HPDE6-E6E7 (cell line): ENCODE data around the gene MMP11.
A peak's percentile ranks its signal among the peaks of the same experiment; 100 is the strongest.

Experiments used
- DNase-seq: peaks from one replicate; pipeline ENCODE4 v3.0.0; 2011; ENCODE audit warnings: missing footprints; ENCODE audit errors: extremely low spot score

The MMP11 gene

DNA sequence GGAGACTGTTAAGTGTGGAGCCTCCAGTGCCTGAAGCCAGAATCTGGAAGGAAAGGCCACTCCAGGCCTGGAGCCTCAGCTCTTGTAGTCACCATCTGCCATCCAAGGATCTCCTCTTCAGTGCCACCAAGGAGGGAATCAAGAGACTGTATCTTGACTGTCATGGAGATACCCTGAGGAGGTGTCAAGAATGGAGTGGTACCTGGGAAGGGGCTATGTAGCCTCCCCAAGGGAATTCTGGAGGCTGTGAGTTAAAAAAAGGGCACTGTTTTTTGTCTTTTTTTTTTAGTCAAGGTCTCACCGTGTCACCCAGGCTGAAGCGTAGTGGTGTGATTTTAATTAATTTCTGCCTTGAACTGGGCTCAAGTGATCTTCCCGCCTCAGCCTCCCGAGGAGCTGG lies 13.1 kb upstream of the MMP11 start:
- DNase-seq: no peak

DNA sequence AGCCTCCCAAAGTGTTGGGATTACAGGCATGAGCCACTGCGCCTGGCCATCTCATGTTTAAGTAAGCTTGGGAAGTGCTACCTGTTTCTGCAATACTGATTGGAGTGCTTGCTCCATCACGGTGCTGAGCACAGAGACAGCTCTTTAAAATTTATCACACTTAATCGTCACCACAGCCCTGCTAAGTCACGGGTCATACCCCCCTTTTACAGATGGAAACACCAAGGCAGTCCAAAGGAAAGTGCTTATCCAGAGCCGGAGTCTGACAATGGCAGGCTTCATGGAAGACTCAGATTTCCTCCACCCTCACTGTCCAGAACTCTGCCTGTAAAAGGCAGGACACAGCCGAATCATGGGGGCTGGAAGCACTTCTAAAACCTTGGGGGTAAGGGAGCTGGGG lies 12.6 kb upstream of the MMP11 start:
- no peak for DNase-seq

DNA sequence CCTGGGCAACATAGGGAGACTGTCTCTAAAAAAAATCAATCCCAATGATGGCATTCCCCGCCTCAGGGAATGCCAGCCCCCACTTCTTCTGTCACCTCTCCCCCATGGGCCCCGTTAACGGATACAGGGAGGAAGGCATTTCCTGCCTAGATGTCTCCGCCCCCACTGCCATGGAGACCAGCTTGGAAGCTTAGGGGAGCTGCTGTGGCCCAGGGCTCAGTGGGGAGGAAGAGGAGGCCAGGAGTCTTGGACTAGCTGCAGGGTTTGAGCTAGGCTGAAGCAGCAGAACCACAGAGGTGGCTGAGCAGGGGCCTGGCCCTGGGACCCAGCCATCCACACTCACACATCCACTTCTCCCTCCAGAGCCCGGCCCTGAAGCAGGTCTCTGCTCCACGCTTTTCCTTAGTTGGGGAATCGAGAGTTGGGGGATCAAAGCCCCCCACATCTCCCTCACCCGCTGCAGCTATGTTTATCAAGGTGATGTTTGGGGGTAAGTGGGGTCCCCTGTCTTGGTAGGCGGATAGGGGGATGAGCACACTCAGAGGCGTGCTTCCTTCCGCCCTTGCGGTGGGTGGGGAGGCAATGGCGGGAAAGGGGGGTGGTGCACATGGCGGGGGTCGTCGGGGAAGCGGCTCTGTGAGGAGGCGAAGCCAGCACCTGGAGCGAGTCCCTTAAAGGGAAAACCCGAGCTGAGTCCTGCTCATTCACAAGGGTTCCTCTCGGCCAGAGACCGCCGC lies 9.6 kb upstream of the MMP11 start, which contains the start of gene C22orf15:
C22orf15 (plus strand) TSS at position 149 of the 737 bp plus-strand sequence; CDS start at position 466, 317 bp downstream.
- DNase-seq: no peak

DNA sequence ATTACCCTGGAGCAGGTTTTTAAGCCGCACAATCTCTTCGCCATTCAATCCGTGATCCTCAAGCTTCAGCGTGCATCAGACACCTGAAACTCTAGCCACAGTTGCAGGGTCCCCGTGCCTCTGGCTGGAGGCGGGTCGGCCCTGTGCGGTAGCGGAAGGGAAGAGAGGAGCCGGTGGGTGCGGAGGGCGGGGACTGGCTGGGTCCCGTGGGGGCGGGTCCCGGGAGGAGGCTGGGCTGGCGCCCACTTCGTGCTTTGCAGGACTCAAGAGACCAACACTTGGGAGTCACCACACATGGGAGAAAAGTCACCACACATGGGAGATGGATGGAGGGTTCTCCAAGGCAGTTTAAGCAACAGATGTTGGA lies 9.1 kb upstream of the MMP11 start:
- no peak for DNase-seq

DNA sequence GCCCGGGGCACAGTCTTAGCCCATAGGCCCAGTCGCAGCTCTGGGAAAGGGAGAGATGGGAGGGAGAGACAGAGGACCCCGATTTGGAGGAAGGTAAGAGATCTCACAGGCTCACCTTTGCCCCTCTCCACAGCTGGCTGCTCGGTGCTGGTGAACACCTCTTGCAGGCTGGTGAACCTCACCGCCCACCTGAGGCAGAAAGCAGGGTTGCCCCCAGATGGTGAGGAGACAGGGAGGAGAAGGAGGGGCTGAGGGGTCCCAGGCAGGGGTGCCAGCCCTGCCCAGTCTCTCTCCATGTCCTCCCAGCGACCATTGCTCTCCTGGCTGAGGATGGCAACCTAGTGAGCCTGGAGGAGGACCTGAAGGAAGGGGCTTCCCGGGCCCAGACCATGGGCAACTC lies 8.7 kb upstream of the MMP11 start:
- DNase-seq: no peak

DNA sequence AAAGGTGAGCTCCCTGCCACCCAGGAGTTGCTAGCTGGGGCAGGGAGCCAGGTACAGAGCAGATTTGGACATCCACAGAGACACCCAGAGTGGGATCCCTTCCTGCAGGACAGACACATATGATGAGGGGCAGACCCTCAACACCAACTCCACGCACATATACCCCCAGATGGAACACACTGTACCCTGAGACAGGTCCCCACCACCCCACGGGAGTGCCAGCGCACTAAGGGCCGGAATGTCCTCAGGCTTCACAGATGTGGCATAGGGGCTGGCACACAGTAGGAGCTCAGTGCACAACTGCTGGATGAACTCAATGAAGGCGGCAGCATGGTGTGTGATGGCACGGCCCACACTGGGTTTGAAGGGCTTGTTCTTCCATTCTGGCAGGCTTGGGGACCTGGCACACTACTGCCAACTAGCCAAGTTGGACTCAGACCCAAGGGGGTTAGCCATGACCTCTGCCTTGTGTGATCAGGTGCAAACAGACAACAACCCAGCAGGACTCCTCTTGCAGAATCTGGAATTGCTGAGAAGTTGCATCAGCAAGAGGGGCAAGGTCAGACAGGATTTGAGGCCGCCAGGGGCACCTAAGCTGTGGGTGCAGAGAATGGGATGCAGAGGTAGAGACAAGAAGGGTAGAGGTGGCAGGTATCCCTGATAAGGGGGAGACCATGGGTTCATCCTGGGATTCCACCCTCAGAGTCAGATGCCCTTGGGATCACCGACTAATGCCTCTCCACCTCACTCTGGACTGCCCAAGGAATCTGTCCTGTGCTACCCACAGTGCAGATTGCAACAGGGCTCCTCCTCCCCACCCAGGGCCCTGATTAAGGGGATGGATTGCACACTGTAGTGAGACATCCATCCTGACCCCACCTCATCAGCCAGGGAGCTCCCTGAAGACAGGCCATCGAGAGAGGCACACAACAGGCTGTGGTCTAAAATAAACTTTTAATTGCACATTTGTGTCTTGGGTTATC lies 7.5 kb upstream of the MMP11 start:
- no peak for DNase-seq

DNA sequence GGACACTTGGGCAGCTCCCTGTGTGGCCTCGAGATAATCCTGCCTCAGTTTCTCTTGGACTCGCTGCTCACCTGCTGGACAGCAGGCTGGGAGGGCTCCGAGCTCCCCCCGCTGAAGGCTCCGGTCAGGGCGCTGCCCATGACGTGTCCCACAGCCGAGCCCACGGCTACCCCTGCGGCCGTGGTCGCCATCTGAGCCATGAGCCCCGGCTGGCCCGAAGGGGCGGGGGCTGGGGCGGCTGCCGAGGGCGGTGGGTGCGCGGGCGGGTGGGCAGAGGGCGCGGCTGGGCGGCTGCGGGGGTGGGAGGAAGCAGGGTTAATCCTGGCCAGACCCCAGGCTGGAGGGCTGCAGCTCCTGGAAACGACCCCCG lies 5.4 kb upstream of the MMP11 start:
- no peak for DNase-seq

DNA sequence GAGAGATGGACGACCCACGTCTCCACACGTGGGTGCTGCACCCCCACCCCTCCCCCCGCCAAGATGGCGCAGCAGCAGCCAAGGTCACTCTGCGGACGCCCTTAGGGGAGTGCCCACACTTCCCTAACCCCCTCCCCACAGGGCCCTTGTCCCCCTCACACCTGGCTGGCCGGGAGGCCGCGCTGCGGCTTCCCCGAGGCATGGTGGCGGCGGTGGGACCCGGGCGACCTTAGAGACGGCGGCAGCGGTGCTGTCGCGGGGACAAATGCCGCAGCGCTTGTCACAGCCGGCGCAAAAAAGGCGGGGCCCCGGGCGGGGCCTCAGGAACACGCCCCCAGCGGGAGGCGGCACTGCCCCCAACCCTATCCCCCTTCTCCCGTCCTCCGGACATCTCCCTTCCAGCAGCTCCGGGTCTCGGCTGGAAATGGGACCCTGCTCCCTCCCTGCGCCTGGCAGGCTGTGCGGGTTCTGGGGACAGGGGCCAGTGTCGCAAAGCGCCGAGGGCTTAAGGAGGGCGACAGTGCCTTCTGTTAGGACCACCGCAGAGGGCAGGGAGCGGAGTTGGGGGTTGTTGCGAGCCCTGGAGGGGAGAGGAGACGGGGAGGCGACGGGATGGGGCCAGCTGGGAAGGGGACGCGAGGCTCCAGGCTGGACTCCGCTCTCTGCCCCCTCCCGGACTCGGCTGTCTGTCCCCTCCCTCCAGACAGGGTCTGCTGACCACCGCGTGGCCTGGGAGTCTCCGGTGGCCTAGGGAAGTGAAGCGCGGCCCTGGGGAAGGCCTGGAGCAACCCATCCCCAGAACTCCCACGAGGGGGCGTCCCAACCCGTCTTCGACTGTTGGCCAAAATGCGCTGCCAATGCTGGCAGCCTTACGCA lies 4.7 kb upstream of the MMP11 start, which contains the start of gene CHCHD10:
CHCHD10 (minus strand) TSS at position 300 of the 876 bp plus-strand sequence; CDS start at position 202, 98 bp downstream.
- peak; percentile 37 for DNase-seq

DNA sequence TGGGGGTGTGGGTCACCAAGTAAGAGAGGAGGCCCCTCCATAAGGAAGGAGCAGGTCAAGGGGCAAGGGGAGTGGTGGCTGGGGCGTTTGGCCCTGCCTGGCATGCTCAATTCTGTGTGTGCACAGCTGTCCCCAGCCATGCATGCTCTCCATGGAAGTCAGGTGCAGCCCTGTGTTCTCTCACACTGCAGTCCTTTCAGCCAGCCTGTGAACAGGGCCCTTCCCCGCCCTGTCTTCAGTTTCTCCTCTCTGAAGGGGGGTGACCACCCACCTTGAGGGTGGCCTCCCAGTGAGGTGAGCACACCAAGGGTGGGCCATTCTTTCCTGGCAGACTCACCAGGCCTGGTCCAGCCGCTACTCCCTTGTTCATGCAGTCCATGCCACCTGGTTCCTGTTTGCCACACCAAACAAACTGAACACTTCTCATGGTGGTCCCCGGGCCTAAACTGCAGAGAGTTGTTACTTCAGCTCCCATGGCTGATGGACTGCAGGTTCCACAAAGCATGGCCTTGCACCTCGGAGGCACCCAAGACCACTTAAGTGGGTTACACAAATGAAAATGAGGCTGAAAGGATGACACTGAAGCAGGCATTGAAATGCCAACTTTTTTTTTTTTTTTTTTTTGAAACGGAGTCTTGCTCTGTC lies 3.2 kb upstream of the MMP11 start:
- DNase-seq: no peak

DNA sequence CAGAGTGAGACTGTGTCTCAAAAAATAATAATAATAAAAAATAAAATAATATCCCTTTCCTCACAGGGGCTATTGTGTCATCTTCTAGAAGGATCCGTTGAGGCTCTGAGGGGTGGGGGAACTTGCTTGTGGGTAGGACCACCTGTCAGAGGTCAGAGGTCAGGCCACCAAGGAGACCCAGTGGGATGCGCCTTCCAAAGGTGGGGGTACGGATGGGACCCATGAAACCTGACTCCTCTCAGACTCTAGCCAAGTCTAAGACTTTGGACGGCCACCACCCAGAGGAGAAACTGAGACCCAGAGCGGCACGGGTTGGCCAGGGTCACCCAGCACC lies 367 bp upstream of the MMP11 start:
- DNase-seq: no peak

DNA sequence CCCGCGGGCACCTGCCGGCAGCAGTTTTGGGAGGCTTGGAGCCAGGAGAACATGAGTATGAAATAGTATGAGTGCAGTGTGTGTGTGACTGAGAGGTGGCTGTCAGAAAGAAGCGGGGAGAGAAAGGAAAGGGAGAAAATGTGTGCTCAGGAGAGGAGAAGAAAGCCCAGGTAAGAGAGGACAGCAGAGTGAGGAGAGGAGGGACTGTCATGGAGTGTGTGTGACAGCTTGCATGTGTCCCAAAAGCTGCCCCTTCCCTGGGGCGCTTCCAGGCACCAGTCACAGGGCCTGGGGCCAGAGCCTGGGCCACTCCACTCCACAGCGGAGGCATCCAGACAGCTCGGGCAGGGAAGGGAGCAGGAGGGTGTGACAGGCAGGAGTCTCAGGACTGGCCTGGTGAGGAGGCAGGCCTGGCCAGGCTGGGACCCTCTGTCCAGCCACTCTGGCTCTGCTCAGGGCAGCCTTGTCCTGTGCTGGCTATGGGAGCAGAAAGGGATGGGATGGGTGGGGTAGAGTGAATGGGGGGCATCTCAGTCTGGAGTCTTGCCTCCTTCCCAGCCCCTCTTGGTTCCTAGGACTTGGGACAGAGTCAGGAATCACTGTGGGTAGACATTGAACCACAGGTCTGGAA lies 949 bp downstream of the MMP11 start:
- no peak for DNase-seq

DNA sequence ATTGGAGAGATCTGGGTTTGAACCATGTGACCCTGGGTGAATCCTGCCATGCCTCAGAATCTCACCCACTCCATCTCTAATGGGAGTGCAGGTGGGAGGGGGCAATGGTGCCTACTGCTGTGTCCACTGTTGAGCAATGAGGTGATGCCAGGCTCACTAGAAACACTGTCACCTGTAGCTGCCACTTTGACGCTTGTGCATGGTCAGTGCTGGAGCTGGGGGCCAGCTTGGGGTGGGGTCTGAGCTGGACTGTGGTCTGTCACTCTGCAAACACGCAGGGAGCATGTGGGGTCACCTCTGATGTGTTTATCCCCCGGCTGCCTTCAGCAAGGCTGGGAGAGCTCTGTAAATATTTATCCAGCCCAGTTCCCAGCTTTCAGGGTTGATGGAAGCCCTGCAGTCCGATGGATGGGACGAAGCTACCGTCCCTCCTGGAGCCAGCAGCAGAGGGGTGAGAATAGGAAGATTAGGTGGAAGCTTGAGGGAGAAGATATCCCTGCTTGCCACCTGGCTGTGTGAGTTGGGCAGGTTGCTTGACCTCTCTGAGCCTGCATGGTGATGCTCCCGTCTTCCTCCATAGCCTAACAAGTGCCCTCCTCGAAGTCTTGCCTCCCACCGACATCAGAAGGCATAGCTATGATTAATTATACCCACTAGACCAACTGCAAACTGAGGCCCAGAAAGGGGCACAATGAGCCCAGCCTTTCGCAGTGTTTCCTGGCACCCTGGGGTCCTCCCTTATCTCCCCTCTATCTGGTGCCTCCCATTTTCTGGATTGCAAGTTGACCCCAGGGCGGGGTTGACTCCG lies 1.7 kb downstream of the MMP11 start:
- no peak for DNase-seq

DNA sequence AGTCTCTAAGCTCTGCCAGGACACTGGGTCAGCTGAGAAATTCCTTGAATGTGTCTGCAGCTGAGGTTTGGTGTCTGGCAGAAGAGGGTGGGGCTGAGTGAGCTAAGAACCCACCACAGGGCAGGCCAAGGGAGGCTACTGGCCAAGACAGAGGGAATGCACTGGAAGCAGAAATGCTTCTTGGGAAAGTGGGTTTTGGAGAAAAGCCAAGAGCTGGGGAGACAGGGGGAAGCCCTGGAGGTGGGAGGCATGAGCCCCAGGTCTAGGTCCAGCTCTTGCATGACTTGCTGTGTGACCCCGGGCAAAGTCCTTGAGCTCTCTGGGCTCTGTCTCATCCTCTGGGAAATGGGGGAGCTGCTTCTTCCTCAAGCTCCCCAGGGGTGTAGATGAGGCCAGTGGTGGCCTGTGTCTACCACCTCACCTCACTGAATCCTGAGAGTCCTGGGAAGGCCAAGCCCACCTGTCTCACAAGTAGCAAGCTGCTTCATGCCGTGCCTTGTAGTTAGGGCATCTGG lies 2.3 kb downstream of the MMP11 start:
- no peak for DNase-seq

DNA sequence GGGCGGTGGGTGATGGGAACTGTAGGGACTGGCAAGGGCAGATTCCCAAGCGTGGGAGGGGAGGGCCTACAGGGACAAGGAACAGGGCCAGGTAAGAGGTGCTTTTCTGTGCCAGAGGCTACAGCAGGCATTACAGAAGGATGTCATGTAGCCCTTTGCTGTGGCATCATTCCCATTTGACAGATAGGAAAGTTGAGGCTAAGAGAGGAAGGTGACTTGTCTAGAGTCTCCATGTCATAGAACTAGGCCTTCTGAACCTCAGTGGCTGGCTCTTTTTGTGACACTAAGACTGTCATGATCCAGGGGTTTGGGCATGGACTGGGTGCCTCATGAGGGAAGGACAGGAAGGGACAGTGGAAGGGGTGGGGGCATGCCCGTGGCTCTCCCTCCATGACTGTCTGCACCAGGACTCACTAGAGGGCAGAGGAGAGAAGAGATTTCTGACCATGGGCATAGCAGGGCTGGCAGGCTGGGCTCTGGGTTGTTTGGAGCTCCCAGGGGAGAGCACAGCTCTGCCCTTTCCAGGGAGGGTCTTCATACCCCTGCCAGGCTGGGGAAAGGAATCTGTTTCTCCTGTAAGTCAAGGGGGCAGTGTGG lies 3.2 kb downstream of the MMP11 start:
- DNase-seq: no peak

DNA sequence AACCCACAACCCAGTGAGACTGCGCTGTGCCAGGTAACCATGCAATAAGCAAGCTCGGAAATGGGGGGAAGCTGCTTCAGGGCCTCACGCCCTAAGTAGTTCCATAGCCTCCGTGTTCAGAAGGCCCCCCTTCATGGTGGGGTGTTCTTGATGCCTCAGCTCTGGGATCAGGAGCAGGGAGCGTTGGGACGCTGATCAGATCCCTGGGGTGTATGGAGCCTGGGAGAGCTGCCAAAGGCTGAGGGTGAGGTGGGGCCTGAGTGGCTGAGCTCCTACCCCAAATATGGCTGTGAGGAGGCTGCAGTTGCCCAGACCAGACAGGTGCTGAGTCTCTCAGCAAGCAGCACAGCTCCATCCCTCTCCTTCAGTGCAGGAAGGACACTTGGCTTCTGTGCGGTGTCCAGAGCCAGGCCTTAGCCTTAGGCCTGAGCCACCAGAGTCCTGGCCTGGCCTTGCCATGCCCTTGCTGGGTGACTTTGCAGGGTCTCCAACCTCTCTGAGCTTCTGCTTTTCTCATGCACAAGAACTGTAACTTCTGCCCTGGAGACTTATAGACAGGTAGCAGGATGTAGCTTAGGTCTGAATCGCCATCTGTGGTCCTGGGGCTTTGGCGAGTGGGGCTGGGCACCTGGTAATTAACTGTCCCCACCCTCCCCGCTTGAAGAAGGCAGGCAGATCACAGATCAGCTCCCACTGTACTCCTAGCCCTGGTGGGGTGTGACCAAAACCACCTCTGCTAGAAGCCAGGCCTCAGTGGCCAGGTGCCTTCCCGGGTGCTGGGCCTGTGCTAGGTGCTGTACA lies 5.3 kb downstream of the MMP11 start:
- no peak for DNase-seq

DNA sequence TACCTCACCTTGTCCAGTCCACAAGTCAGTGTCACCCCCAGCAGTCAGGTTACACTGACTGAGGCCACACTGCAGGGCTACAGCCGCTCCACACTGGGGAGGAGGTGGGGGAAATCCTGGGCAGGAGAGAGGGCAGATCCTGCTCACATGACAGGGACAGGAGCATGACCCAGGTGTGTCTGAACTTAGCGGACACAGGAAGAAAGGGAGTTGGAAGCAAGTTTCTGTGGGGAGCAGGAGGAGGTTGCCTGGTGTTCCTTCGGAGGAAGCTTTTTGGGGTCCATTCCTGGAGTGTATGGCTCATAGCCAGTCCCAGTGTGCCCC lies 5.9 kb downstream of the MMP11 start:
- no peak for DNase-seq

DNA sequence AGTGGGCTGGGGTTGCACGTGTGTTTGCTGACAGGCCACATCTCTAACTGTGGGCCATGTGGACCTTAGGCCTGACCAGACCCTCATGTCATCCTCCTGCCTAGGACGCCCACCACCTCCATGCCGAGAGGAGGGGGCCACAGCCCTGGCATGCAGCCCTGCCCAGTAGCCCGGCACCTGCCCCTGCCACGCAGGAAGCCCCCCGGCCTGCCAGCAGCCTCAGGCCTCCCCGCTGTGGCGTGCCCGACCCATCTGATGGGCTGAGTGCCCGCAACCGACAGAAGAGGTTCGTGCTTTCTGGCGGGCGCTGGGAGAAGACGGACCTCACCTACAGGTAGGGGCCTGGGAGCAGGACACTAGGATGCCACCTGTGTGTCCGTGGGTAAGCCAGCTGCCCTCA lies 6.4 kb downstream of the MMP11 start:
- no peak for DNase-seq

DNA sequence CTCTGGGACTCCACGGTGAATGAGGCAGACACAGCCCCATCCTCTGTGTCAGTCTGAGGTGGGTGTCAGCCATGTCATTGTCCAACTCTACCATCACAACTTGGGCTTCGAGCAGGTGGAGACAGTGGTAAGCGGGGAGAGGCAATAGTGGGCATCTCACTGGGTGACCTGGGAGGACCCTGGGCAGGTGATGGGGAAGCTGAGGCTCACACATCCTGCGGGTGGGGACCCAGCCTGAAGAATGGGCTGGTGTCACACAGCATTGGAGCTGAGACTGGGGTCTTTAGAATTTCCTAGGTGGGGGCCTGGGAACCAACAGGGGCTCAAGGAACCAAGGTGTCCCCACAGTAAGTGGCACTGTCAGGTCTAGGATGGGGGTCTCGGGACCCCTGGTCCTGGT lies 7.1 kb downstream of the MMP11 start:
- no peak for DNase-seq
